SH-SY5Y (cell line): ENCODE measurements around the gene OR10G3.

Experiments used
- GATA2 ChIP-seq: IDR thresholded peaks from 2 replicates; pipeline ENCODE4 v1.6.1; 2011; ENCODE audit warnings: mild to moderate bottlenecking, low read depth, low read length
- GATA3 ChIP-seq: IDR thresholded peaks from 2 replicates; pipeline ENCODE4 v1.6.1; 2011; ENCODE audit warnings: low read depth, mild to moderate bottlenecking, low read length, moderate library complexity

- TF ChIP-seq GATA2 (no peak), GATA3 (no peak)
Measured at GRCh38 chr14:21534576-21534975, 45.3 kb downstream of the OR10G3 start.
